Measurements from ENCODE around the gene MIX23. TPM values are rescaled to one million over a fixed set of nuclear protein-coding genes. Genes with fewer than 3 reads are reported as not detected.

MIX23 gene
- total and polyA plus RNA-seq, 2 of the 4 experiments (the other 2 are of a cell fraction), result 10.0 to 26.7 TPM

DNA sequence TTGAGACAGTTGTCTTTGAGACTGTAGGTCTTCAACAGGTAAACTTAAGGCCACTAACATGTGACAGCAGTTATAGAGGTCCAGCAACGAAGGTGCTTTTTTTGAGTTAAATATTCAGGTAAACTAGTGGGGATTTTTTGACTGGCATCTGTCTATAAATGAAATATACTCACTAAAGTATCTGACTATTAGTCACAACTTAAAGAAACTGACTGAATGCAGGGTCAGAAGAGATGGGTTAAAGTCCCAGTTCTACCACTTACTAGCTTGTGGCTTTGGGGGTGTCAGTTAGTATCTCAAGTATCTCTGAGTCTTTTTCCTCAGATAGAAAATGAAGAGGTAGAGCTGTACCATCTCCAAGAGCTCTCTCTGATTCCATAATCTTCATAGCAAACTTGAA, 18.0 kb downstream of the MIX23 start:
- Histone ChIP-seq H3K4me3 (ENCODE audit: insufficient read depth, low read depth, low read length) (no peak overlapping the region), H2BK20ac (ENCODE audit: low read depth, low read length) (no peak overlapping the region), H2AFZ (replicated peaks; ENCODE audit: low read length, poor library complexity) (no peak overlapping the region), H3K27ac (ENCODE audit: insufficient read depth, low read length) (no peak overlapping the region), H2AK9ac (replicated peaks; ENCODE audit: low read depth, low read length, poor library complexity) (no peak overlapping the region), H2BK15ac (ENCODE audit: low read depth, low read length) (no peak overlapping the region), H3K79me1 (ENCODE audit: low read depth in 1 of 2, low read length in 2 of 2) (peaks cover 0 to 2% of the 10 kb centered on the region in 2 experiments; a peak in 1 of 4 replicates), H2BK5ac (ENCODE audit: low read depth, low read length, poor library complexity, severe bottlenecking) (no peak overlapping the region), H3K23ac (ENCODE audit: low read depth, low read length) (no peak overlapping the region), H2AK5ac (ENCODE audit: low read depth, low read length) (no peak overlapping the region), H4K91ac (ENCODE audit: insufficient read depth, low read depth, low read length) (no peak overlapping the region), H3K9me3 (ENCODE audit: control insufficient read depth, insufficient read depth, low read length) (no peaks in the 10 kb centered on the region), H3K4me1 (ENCODE audit: control insufficient read depth, insufficient read depth, low read length) (peaks cover 5% of the 10 kb centered on the region), H3K9ac (ENCODE audit: low read depth, low read length) (no peak overlapping the region), H2BK120ac (ENCODE audit: low read depth, low read length) (no peak overlapping the region), H3K27me3 (ENCODE audit: control insufficient read depth, insufficient read depth, low read length) (no peaks in the 10 kb centered on the region), H4K8ac (ENCODE audit: low read depth in 2 of 2, low read length in 2 of 2) (no peak overlapping the region), H3K14ac (replicated peaks; ENCODE audit: low read depth, low read length) (no peak overlapping the region), H3K4me2 (ENCODE audit: low read depth, low read length) (no peak overlapping the region), H3K9me1 (ENCODE audit: insufficient read depth, low read length) (peaks cover 3% of the 10 kb centered on the region), H4K5ac (ENCODE audit: low read depth, low read length) (no peak overlapping the region), H3K56ac (ENCODE audit: extremely low read depth, insufficient read depth, low read length) (no peak overlapping the region), H3K4ac (ENCODE audit: low read depth, low read length) (no peak overlapping the region), H3K36me3 (ENCODE audit: control insufficient read depth, insufficient read depth, low read length) (peaks cover 12% of the 10 kb centered on the region), H4K20me1 (ENCODE audit: insufficient read depth, low read length) (no peaks in the 10 kb centered on the region), H3K18ac (ENCODE audit: low read depth, low read length) (no peak overlapping the region)
- BruUV-seq (replicated peaks), result no TSS peak
- POLR2A ChIA-PET (ENCODE audit: unreplicated experiment), result no interaction called here
- TF ChIP-seq, protein P1, sequence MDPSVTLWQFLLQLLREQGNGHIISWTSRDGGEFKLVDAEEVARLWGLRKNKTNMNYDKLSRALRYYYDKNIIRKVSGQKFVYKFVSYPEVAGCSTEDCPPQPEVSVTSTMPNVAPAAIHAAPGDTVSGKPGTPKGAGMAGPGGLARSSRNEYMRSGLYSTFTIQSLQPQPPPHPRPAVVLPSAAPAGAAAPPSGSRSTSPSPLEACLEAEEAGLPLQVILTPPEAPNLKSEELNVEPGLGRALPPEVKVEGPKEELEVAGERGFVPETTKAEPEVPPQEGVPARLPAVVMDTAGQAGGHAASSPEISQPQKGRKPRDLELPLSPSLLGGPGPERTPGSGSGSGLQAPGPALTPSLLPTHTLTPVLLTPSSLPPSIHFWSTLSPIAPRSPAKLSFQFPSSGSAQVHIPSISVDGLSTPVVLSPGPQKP (IDR thresholded peaks at IDR 0.05; ENCODE audit: borderline replicate concordance, low read depth, low read length), result no peak
- TF ChIP-seq MXI1 (IDR thresholded peaks at IDR 0.05; ENCODE audit: borderline replicate concordance, low read depth, low read length), result no peak
- TF ChIP-seq RAD21 (IDR thresholded peaks at IDR 0.05; ENCODE audit: low read length), result no peak
- no peak for TF ChIP-seq POLR2A (IDR thresholded peaks at IDR 0.05; ENCODE audit: low read depth, low read length)
- TF ChIP-seq, protein P2, sequence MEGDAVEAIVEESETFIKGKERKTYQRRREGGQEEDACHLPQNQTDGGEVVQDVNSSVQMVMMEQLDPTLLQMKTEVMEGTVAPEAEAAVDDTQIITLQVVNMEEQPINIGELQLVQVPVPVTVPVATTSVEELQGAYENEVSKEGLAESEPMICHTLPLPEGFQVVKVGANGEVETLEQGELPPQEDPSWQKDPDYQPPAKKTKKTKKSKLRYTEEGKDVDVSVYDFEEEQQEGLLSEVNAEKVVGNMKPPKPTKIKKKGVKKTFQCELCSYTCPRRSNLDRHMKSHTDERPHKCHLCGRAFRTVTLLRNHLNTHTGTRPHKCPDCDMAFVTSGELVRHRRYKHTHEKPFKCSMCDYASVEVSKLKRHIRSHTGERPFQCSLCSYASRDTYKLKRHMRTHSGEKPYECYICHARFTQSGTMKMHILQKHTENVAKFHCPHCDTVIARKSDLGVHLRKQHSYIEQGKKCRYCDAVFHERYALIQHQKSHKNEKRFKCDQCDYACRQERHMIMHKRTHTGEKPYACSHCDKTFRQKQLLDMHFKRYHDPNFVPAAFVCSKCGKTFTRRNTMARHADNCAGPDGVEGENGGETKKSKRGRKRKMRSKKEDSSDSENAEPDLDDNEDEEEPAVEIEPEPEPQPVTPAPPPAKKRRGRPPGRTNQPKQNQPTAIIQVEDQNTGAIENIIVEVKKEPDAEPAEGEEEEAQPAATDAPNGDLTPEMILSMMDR (conservative IDR thresholded peaks at IDR 0.05; ENCODE audit: low read depth, low read length), result no peak
- TF ChIP-seq MAZ (IDR thresholded peaks at IDR 0.05; ENCODE audit: borderline replicate concordance, low read depth, low read length), result no peak
- TF ChIP-seq NFE2L2 (IDR thresholded peaks at IDR 0.05; ENCODE audit: low read depth, low read length), result no peak
- dilution Hi-C loops (cut with HindIII; ENCODE audit: low sequenced_read_pairs, unreplicated experiment) (no loop called here), intact Hi-C loops (cut with micrococcal nuclease) (no loop called here), in situ Hi-C loops (cut with MboI; ENCODE audit: low sequenced_read_pairs) (no loop called here)
- no CpG with 5 or more reads among the region's 1 CpG for WGBS, 2 experiments (ENCODE audit: extremely low coverage in 2 of 2, insufficient read length in 1 of 2)
- ATAC-seq (ENCODE audit: low read depth) (no peak), DNase-seq (no peak)
- CTCF ChIA-PET, result interaction anchor here (0.9 kb wide), 1 partner anchor 61 kb away, joined by 3 read pairs; no protein-coding TSS in a partner anchor
